GM06990 (cell line): ENCODE results near the gene HOXC13.

Source experiments
- DNase-seq: peaks from one replicate; pipeline ENCODE4 v3.0.0-alpha.2; 2011; ENCODE audit not compliant: insufficient read length; ENCODE audit errors: extremely low read depth
- H3K27me3 ChIP-seq: replicated peaks from 2 replicates; pipeline ENCODE4 v1.6.0; 2011; ENCODE audit warnings: low read length; ENCODE audit not compliant: control insufficient read depth, insufficient read depth
- H3K36me3 ChIP-seq: 2 replicates; pipeline ENCODE4 v1.5.1; 2011; ENCODE audit warnings: low read length; ENCODE audit not compliant: control insufficient read depth, insufficient read depth
- H3K4me3 ChIP-seq: replicated peaks from 2 replicates; pipeline ENCODE4 v1.5.1; 2011; ENCODE audit warnings: low read depth, mild to moderate bottlenecking, control low read depth, low read length
- CTCF ChIP-seq: IDR thresholded peaks from 2 replicates; pipeline ENCODE4 v1.5.1; 2011; ENCODE audit warnings: low read length, control low read depth, mild to moderate bottlenecking, inconsistent platforms; ENCODE audit not compliant: insufficient read depth, poor library complexity, severe bottlenecking

Gene HOXC13

GRCh38 chr12:53961025-53961761 is 22.6 kb downstream of the HOXC13 start:
- Histone ChIP-seq H3K4me3 (no peak overlapping the region), H3K27me3 (peaks cover 4% of the 10 kb centered on the region), H3K36me3 (no peaks in the 10 kb centered on the region)
- no peak for TF ChIP-seq CTCF
- DNase-seq: no peak

GRCh38 chr12:53963005-53963404 is 24.4 kb downstream of the HOXC13 start:
- DNase-seq: no peak
- H3K36me3 ChIP-seq: no peaks in the 10 kb centered on the region
- no peak for TF ChIP-seq CTCF
- no peak overlapping the region for H3K4me3 ChIP-seq
- peaks cover 4% of the 10 kb centered on the region for H3K27me3 ChIP-seq

GRCh38 chr12:53963434-53964314 is 25.0 kb downstream of the HOXC13 start:
- Histone ChIP-seq H3K27me3 (peaks cover 5% of the 10 kb centered on the region), H3K4me3 (no peak overlapping the region), H3K36me3 (no peaks in the 10 kb centered on the region)
- no peak for DNase-seq
- no peak for TF ChIP-seq CTCF

GRCh38 chr12:53964315-53964713 is 25.7 kb downstream of the HOXC13 start:
- H3K4me3 ChIP-seq: no peak overlapping the region
- no peak for TF ChIP-seq CTCF
- H3K36me3 ChIP-seq: no peaks in the 10 kb centered on the region
- peaks cover 7% of the 10 kb centered on the region for H3K27me3 ChIP-seq
- DNase-seq: no peak

- no peak for TF ChIP-seq CTCF
- no peak overlapping the region for H3K4me3 ChIP-seq
- H3K27me3 ChIP-seq: peaks cover 10% of the 10 kb centered on the region
- no peak for DNase-seq
- H3K36me3 ChIP-seq: no peaks in the 10 kb centered on the region
Observed at GRCh38 chr12:53965281-53966084, 26.9 kb downstream of the HOXC13 start.
